T-helper 1 cell treated with Interleukin-12 subunit alpha and Interleukin-12 subunit beta and Interleukin-4 antibody, amounts not matched to agents 30 μg/mL and 1 μg/mL, for 36 hours (primary cell): Measurements from ENCODE around the gene ABL1.

ENCODE experiments used
- H3K27ac Mint-ChIP-seq: one replicate; pipeline ENCODE4 v1.8.0; 2021; ENCODE audit warnings: mild to moderate bottlenecking, mixed read lengths
- H3K27me3 Mint-ChIP-seq: one replicate; pipeline ENCODE4 v1.8.0; 2021; ENCODE audit warnings: low read depth, mixed read lengths
- H3K36me3 Mint-ChIP-seq: one replicate; pipeline ENCODE4 v1.8.0; 2021; ENCODE audit warnings: low read depth, mixed read lengths
- H3K4me1 Mint-ChIP-seq: one replicate; pipeline ENCODE4 v1.8.0; 2021; ENCODE audit warnings: low read depth, mixed read lengths
- H3K4me3 Mint-ChIP-seq: one replicate; pipeline ENCODE4 v1.8.0; 2021; ENCODE audit warnings: mild to moderate bottlenecking, moderate library complexity, mixed read lengths
- H3K9me3 Mint-ChIP-seq: one replicate; pipeline ENCODE4 v1.8.0; 2021; ENCODE audit warnings: mixed read lengths

The ABL1 gene

DNA sequence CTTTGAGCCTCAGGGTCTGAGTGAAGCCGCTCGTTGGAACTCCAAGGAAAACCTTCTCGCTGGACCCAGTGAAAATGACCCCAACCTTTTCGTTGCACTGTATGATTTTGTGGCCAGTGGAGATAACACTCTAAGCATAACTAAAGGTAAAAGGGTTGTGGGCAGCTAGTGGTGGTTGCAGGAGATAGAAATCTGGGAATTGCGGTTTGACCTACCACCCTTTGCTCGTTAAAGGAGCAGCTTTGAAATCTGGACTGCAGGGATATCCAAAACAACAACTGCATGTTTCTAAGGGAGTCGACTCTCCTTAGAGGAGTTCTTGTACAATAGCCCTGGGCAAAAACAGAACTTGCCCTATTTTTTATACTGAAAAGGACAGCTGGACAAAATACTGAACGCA lies 19.0 kb downstream of the ABL1 start:
- Mint-ChIP-seq H3K4me3 (no peak overlapping the region), H3K27me3 (no peaks in the 10 kb centered on the region), H3K27ac (no peak overlapping the region), H3K36me3 (no peaks in the 10 kb centered on the region), H3K9me3 (no peaks in the 10 kb centered on the region), H3K4me1 (no peaks in the 10 kb centered on the region)

DNA sequence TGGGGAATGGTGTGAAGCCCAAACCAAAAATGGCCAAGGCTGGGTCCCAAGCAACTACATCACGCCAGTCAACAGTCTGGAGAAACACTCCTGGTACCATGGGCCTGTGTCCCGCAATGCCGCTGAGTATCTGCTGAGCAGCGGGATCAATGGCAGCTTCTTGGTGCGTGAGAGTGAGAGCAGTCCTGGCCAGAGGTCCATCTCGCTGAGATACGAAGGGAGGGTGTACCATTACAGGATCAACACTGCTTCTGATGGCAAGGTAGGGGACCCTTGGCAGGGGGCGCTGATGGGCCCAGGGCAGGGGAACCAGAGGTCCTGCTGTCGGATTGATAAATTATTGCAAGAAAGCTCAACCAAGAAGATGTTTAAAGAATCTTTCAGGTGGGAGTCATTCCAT lies 19.8 kb downstream of the ABL1 start:
- no peaks in the 10 kb centered on the region for H3K36me3 Mint-ChIP-seq
- no peaks in the 10 kb centered on the region for H3K9me3 Mint-ChIP-seq
- H3K4me1 Mint-ChIP-seq, result no peaks in the 10 kb centered on the region
- no peak overlapping the region for H3K4me3 Mint-ChIP-seq
- no peak overlapping the region for H3K27ac Mint-ChIP-seq
- no peaks in the 10 kb centered on the region for H3K27me3 Mint-ChIP-seq

DNA sequence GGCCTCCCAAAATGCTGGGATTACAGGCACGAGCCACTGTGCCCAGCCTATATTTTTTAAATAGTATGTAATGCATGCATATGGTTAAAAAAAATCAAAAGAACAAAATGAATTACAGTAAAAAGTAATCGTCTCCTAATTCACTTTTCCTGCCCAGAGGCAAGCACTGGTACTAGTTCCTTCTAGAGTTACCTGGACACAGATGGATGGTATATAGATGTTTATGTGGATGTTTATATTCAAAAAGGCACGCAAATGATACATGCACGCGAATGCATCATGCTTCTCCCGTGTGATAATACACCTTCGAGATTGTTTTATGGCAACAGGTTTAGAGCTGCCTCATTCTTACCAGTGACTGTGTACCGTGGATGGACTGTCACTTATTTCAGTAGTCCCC lies 21.4 kb downstream of the ABL1 start:
- Mint-ChIP-seq H3K9me3 (no peaks in the 10 kb centered on the region), H3K4me1 (no peaks in the 10 kb centered on the region), H3K4me3 (no peak overlapping the region), H3K27me3 (no peaks in the 10 kb centered on the region), H3K27ac (no peak overlapping the region), H3K36me3 (no peaks in the 10 kb centered on the region)

DNA sequence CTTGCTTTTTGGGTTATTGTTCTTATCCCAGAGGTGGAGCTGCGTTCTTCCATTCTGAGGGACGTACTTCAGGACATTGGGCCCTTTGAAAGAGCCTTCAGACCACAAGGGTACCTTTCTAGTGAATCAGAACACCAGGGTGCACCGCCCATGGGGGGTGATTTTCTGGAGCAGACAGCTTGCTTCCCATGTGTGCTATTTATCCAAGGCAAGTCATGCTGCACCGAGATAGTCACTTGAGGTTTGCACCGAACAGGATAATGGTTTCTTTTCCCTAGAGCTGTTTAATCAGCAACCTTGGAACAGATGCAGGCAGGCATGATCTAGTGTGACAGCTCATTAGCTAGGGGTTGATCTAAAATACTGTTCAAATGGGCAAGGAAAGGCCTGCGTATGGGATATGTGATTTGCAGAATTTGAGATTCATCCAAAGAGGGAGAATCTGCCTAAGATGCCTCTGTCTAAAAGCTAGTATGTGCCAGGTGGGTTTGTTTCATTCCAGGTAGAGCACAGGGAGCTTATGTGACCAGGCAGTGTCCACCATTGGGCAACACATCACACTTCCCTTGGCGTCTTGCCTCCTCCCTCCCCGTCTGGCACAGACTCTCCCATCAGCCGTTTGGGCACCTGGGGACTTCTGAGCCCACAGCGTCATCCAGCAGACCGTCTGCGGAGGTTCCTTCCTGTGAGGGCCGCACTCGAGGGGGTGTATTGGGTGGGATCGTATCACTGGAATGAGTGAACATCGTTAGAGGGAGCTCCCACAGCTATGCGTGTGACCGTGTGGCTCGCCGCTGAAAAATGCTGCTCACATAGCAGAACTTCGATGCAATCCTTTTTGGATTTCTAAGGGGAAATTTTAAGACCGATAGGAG lies 23.0 kb downstream of the ABL1 start:
- H3K27me3 Mint-ChIP-seq, result no peaks in the 10 kb centered on the region
- no peaks in the 10 kb centered on the region for H3K9me3 Mint-ChIP-seq
- no peaks in the 10 kb centered on the region for H3K4me1 Mint-ChIP-seq
- no peak overlapping the region for H3K4me3 Mint-ChIP-seq
- H3K36me3 Mint-ChIP-seq, result no peaks in the 10 kb centered on the region
- no peak overlapping the region for H3K27ac Mint-ChIP-seq

DNA sequence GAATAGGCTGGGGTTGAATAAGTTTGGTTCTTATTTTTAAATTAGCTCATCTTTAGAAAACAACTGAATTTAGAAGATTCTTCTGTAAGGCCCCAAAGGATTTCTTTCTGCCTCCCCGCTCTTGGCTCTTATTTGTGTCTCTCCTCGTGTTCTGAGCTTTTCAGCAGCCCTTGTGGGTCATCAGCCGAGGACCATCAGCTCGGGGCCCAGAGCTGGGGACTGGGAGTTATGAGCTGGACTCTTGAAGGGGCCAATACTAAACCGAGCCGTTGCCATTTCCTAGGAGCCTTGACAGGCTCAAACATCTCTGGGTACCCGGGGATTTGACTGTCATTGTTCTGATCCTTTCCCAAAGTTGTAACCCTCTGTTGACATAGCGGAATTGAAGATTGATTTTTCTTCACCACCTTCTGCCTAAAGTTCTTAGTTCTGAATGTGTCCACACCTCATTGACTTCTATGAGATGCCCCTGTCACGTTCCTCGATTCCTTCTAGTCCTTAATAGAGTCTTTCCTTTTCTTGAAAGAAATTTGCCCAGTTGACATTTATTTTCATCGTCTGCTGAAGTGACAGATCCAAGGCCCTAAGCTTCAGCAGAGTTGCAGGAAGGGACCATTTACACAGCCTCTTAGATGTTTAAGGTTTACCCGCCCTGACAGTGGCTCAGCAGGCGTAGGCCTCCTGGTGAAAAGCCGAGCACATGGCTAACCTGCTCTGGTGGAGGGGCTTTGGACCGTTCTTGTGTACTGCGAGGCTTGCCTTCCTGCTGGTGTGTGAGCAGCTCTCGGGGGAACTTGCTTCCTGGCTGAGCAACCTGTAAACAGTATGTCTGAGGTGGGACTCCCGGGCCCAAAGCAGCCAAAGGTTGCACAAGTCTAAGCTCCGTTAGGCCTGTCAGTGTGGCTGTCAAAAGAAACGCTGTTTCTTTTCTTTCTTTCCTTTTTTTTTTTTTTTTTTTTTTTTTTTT lies 24.0 kb downstream of the ABL1 start:
- Mint-ChIP-seq H3K27me3 (no peaks in the 10 kb centered on the region), H3K9me3 (no peaks in the 10 kb centered on the region), H3K36me3 (no peaks in the 10 kb centered on the region), H3K4me1 (no peaks in the 10 kb centered on the region), H3K4me3 (no peak overlapping the region), H3K27ac (no peak overlapping the region)

DNA sequence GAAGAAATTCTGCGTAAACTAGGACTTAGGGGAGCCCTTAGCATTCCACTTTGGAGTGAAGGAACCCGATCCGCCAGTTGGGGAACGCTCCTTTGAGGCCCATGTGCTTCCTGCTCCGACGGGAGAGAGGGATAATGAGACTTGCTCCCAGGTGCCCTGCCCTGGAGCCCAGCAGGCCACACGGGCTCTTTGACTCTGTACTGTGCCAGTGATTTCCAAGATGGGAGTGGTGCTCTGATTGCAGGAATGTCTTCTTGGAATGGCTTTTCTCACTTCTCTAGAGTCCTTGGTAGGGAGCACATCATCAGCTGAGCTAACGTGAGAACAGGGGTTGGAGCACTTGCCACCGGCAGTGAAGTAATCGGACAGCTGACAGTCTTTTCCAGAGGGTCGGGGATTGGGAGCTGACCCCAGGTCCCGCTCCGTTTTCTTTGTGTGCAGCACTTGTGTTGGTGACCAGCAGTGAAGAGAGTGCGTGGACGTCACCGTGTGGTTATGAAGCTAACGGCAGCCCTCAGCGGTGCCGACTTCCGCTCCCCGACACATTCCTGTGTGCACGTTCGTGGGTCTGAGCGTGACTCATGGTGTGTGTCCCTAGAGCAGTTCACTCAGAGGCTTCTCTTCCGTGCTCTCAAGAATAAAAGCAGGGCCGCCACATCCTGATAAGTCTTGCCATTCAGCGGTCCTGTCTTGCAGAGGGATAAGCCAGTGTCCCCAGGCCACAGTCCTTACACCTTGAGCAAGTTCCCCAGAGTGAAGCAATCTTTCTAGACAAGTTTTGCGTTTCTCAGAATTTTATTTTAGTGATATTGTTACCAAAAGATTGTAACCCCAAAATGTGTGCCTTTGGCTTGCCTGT lies 25.6 kb downstream of the ABL1 start:
- H3K4me1 Mint-ChIP-seq, result no peaks in the 10 kb centered on the region
- no peaks in the 10 kb centered on the region for H3K27me3 Mint-ChIP-seq
- H3K36me3 Mint-ChIP-seq, result no peaks in the 10 kb centered on the region
- H3K4me3 Mint-ChIP-seq, result no peak overlapping the region
- H3K27ac Mint-ChIP-seq, result no peak overlapping the region
- no peaks in the 10 kb centered on the region for H3K9me3 Mint-ChIP-seq

DNA sequence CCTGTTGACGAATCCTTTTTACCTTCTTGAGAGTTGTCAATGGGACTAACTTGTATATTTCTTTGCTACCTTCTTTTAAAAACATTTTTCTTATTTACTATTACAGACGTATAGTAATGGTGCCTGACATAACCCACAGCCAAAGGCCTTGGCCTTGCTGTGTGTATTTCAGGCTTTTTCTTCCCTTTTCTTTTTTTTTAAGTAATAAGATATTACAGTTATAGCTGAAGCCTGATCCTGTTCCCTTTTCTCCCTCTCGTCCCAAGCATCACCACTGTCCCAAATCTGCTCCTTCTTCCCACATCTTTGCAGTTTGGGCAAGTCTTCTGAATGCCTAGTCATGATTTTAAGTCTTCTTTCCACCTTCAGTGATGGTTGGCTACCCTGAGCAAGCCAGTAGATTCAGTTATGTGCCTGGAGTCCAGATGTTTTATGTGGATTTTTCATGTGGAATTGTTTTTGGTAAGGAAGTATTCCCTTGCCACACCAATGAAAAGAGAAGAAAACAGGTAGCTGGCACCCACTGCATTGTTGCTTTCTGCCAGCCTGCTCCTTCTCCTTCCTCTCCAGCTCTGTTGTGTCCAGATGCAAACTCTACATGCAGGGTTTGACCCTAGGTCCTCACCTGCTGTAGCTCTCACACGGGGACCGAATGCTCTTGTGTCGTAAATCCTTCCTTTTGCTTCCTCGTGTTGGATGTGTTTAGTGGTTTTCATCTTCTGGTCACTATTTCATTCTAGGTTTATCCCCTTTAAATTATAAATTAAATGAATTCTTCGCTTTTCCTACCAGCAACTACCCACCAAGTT lies 26.5 kb downstream of the ABL1 start:
- Mint-ChIP-seq H3K4me3 (no peak overlapping the region), H3K27me3 (no peaks in the 10 kb centered on the region), H3K4me1 (peaks cover 3% of the 10 kb centered on the region), H3K27ac (no peak overlapping the region), H3K9me3 (no peaks in the 10 kb centered on the region), H3K36me3 (no peaks in the 10 kb centered on the region)

DNA sequence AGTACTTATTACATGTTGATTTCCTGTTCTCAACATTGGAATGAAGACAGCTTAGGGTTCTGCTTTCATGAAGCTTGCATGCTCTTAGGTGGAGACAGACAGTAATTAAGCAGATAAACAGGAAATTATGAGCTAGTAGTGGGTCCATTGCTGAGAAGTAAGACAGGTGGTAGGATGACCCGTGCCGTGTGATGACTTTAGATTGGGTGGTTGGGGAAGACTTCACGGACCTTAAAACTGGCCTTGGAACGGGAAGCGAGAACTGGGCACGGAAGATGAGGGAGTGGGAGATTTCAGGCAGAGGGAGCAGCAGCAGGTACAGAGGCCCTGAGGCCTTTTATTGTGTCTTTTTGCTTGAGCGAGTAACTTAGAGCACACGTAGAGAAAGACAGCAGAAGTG lies 27.2 kb downstream of the ABL1 start:
- Mint-ChIP-seq H3K27ac (no peak overlapping the region), H3K4me1 (peaks cover 3% of the 10 kb centered on the region), H3K36me3 (no peaks in the 10 kb centered on the region), H3K9me3 (no peaks in the 10 kb centered on the region), H3K27me3 (no peaks in the 10 kb centered on the region), H3K4me3 (no peak overlapping the region)

DNA sequence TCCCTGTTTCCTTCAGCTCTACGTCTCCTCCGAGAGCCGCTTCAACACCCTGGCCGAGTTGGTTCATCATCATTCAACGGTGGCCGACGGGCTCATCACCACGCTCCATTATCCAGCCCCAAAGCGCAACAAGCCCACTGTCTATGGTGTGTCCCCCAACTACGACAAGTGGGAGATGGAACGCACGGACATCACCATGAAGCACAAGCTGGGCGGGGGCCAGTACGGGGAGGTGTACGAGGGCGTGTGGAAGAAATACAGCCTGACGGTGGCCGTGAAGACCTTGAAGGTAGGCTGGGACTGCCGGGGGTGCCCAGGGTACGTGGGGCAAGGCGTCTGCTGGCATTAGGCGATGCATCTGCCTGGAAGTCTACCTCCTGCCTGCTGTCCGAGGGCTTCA lies 27.7 kb downstream of the ABL1 start:
- Mint-ChIP-seq H3K36me3 (no peaks in the 10 kb centered on the region), H3K4me3 (no peak overlapping the region), H3K27me3 (no peaks in the 10 kb centered on the region), H3K9me3 (no peaks in the 10 kb centered on the region), H3K4me1 (peaks cover 3% of the 10 kb centered on the region), H3K27ac (no peak overlapping the region)

DNA sequence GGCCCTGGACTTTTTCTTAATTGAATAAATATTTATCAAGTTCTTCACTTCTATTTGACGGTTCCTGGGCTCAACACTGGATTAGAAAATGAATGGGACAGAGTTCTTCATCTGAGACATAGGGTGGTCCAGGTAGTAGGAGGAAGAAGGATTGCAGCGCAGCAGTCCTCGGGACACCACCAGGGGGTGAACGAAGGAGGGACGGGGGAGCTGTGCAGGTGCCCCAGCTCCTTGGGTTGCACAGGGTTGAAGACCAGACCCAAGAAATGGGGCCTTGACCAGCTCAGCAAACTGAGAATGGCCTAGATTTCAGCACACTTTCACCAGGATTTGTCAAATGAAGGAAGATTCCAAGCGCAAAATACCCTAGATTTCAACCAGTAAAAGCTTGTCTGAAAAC lies 29.5 kb downstream of the ABL1 start:
- Mint-ChIP-seq H3K27ac (no peak overlapping the region), H3K9me3 (no peaks in the 10 kb centered on the region), H3K4me1 (peaks cover 3% of the 10 kb centered on the region), H3K4me3 (no peak overlapping the region), H3K27me3 (no peaks in the 10 kb centered on the region), H3K36me3 (no peaks in the 10 kb centered on the region)

DNA sequence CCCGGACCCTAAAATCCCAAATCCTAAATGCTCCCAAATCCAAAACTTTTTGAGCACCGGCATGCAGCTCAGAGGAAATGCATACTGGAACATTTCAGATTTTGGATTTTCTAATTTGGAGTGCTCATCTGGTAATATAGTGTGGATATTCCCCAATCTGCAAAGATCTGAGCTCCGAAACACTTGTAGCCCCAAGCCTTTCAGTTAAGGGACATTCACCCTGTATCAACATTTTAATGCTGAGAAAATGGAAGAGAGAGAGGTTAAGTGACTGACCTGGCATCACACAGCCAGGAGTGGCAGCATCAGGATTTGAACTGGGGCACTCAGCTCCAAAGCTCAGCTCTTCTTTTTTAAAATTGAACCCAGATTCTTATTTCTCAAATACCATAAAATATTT lies 30.9 kb downstream of the ABL1 start:
- Mint-ChIP-seq H3K27ac (no peak overlapping the region), H3K27me3 (no peaks in the 10 kb centered on the region), H3K4me1 (peaks cover 3% of the 10 kb centered on the region), H3K4me3 (no peak overlapping the region), H3K9me3 (no peaks in the 10 kb centered on the region), H3K36me3 (no peaks in the 10 kb centered on the region)

DNA sequence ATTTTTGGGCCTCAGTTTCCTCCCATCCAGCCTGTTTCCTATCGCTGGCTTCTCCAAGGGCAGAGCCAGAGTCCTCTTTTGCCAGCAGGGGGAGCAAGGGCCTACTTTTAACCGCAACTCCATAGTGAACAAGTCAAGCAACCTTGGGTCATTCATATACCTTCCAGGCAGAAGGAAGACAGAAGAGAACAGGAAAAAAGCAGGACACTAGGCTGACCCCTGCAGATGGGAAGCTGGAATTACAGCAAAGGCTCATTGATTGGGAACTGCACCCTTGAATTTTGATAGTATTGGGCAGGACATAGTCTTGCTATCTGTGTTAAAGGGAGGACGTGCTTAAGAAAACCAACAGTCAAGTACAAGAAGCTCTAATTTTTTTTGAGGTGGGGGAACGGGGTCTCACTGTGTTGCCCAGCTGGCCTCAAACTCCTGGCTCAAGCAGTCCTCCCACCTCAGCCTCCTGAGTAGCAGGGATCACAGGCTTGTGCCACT lies 31.5 kb downstream of the ABL1 start:
- Mint-ChIP-seq H3K4me3 (no peak overlapping the region), H3K36me3 (no peaks in the 10 kb centered on the region), H3K9me3 (no peaks in the 10 kb centered on the region), H3K27ac (no peak overlapping the region), H3K27me3 (no peaks in the 10 kb centered on the region), H3K4me1 (peaks cover 3% of the 10 kb centered on the region)

DNA sequence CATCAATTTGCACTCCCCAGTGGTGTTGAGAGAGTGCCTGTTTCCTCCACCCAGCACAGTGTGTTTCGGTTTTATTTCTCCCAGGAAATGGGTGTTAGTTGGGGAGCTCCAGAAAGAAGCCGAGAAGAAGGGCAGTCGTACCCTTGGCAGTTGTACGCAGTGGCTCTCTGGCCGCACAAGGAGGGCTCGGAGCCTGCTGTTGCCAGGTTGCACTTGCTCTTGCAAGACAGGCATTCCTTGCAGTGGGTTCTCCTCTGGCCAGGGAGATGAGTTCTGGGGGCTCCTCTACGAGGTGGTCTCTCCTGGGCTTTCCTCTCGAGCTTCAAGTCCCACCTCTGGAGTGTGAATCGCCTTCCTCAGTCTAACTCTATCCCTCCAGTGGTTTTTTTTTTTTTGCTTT lies 32.5 kb downstream of the ABL1 start:
- H3K4me1 Mint-ChIP-seq, result peaks cover 3% of the 10 kb centered on the region
- H3K9me3 Mint-ChIP-seq, result no peaks in the 10 kb centered on the region
- H3K36me3 Mint-ChIP-seq, result peaks cover 3% of the 10 kb centered on the region
- no peaks in the 10 kb centered on the region for H3K27me3 Mint-ChIP-seq
- H3K4me3 Mint-ChIP-seq, result no peak overlapping the region
- H3K27ac Mint-ChIP-seq, result no peak overlapping the region
